HG03558 (cell line): ENCODE data around the gene GPLD1.

Experiments
- ATAC-seq: cut with Tn5 transposase; IDR thresholded peaks from one replicate; pipeline ENCODE4 v1.9.1; 2021; ENCODE audit warnings: moderate number of reproducible peaks; ENCODE audit not compliant: unreplicated experiment; ENCODE audit errors: extremely low read depth

The GPLD1 gene

GRCh38 chr6:24501374-24501773 lies 12.0 kb upstream of the GPLD1 start:
- ATAC-seq: no peak

GRCh38 chr6:24500683-24501082 lies 11.3 kb upstream of the GPLD1 start:
- no peak for ATAC-seq

GRCh38 chr6:24497254-24497970 lies 8.0 kb upstream of the GPLD1 start:
- ATAC-seq: no peak

- ATAC-seq: peak; percentile 43
Measured at GRCh38 chr6:24494821-24495795, 5.7 kb upstream of the GPLD1 start, which contains the start of gene ALDH5A1. TSS of gene ALDH5A1 (plus strand) at chr6:24494969. CDS start at chr6:24494997, 28 bp downstream.

GRCh38 chr6:24493945-24494820 lies 4.8 kb upstream of the GPLD1 start:
- ATAC-seq: no peak

GRCh38 chr6:24492475-24492874 lies 3.1 kb upstream of the GPLD1 start:
- no peak for ATAC-seq

- ATAC-seq: no peak
Measured at GRCh38 chr6:24490948-24491347, 1.6 kb upstream of the GPLD1 start.

GRCh38 chr6:24489881-24490280 lies 503 bp upstream of the GPLD1 start:
- ATAC-seq: no peak

- ATAC-seq: no peak
Measured at GRCh38 chr6:24486065-24486464, 3.3 kb downstream of the GPLD1 start.

GRCh38 chr6:24484657-24485323 lies 4.6 kb downstream of the GPLD1 start:
- ATAC-seq: no peak

GRCh38 chr6:24481449-24481848 lies 7.9 kb downstream of the GPLD1 start:
- no peak for ATAC-seq

- no peak for ATAC-seq
Measured at GRCh38 chr6:24480705-24481104, 8.7 kb downstream of the GPLD1 start.

- no peak for ATAC-seq
Measured at GRCh38 chr6:24478903-24479302, 10.5 kb downstream of the GPLD1 start.

- no peak for ATAC-seq
Measured at GRCh38 chr6:24477070-24477469, 12.3 kb downstream of the GPLD1 start.

- ATAC-seq: no peak
Measured at GRCh38 chr6:24476631-24477030, 12.7 kb downstream of the GPLD1 start.

GRCh38 chr6:24472181-24472580 lies 17.2 kb downstream of the GPLD1 start:
- no peak for ATAC-seq

- no peak for ATAC-seq
Measured at GRCh38 chr6:24469811-24470210, 19.6 kb downstream of the GPLD1 start.

- no peak for ATAC-seq
Measured at GRCh38 chr6:24464253-24465038, 24.9 kb downstream of the GPLD1 start.

GRCh38 chr6:24460966-24461365 lies 28.4 kb downstream of the GPLD1 start:
- no peak for ATAC-seq
